Gastrocnemius medialis (tissue), 4 donors: ENCODE measurements around the gene MAOB. TPM values are rescaled to one million over a fixed set of nuclear protein-coding genes. Genes with fewer than 3 reads are reported as not detected.
A peak's percentile ranks its signal among the peaks of the same experiment; 100 is the strongest.

ENCODE experiments used
- ATAC-seq, 2 donors: fragments of 150-250 bp; one replicate each; pipeline ENCODE4 v1.9.1; 2016
- DNase-seq, 2 donors: peaks; one replicate each; pipeline ENCODE4 v3.0.0-alpha.2; 2019
- H3K27ac ChIP-seq, 4 donors: fragments of 200-600 bp; sonication (generic); 1 replicate in 1 of 4; 2 replicates in 3 of 4; pipeline ENCODE4 v1.5.1; 2016 to 2018; ENCODE audit warnings: mild to moderate bottlenecking in 2 of 4, moderate library complexity in 1 of 4
- H3K27me3 ChIP-seq, 3 donors: fragments of 200-600 bp; sonication (generic) in 2 of 3; 1 replicate in 1 of 3; 2 replicates in 2 of 3; pipeline versions ENCODE4 v1.5.1 to v1.6.0; 2016 to 2019; ENCODE audit warnings: mild to moderate bottlenecking in 1 of 3, moderate library complexity in 1 of 3
- H3K36me3 ChIP-seq, 2 donors: fragments of 200-600 bp; sonication (generic) in 1 of 2; one replicate each; pipeline ENCODE4 v1.5.1; 2017 to 2018
- H3K4me1 ChIP-seq, 2 donors: fragments of 200-600 bp; sonication (generic) in 1 of 2; one replicate each; pipeline ENCODE4 v1.5.1; 2016 to 2017; ENCODE audit warnings: mild to moderate bottlenecking in 2 of 2
- H3K4me3 ChIP-seq, 4 donors: fragments of 200-600 bp; sonication (generic) in 3 of 4; 1 replicate in 1 of 4; 2 replicates in 3 of 4; pipeline ENCODE4 v1.5.1; 2016 to 2019; ENCODE audit warnings: mild to moderate bottlenecking in 2 of 4
- H3K9me3 ChIP-seq, 3 donors: fragments of 200-600 bp; sonication (generic) in 2 of 3; 1 replicate in 1 of 3; 2 replicates in 2 of 3; pipeline ENCODE4 v1.5.1; 2016 to 2019
- CTCF ChIP-seq, 5 experiments: fragments of 450-650 bp in 3 of 5; fragments of 200-600 bp in 2 of 5; sonication (generic) in 2 of 5; IDR thresholded peaks in 4 of 5; conservative IDR thresholded peaks in 1 of 5; 1 replicate in 4 of 5; 2 replicates in 1 of 5; pipeline ENCODE4 v1.5.1; 2016 to 2019; ENCODE audit warnings: antibody characterized with exemption in 5 of 5, mild to moderate bottlenecking in 3 of 5, moderate library complexity in 3 of 5
- POLR2A ChIP-seq, 2 donors: fragments of 450-650 bp; IDR thresholded peaks; one replicate each; pipeline ENCODE4 v1.6.1; 2017; ENCODE audit warnings: antibody characterized with exemption in 2 of 2, mild to moderate bottlenecking in 2 of 2, moderate library complexity in 2 of 2
- in situ Hi-C, 4 donors: fragments of 200-750 bp; cut with MboI; loops; one replicate each; pipeline versions ENCODE4 v1.15.0 to v1.8.0; 2017; ENCODE audit warnings: low sequenced_read_pairs in 4 of 4
- intact Hi-C: fragments of 100-400 bp; cut with DNase I; formaldehyde crosslinking; loops from one replicate; pipeline ENCODE4 v1.15.1; 2023; ENCODE audit warnings: low total_unique reads
- total RNA-seq, 4 donors: library from RNA; depleted of rRNA; stranded (reverse); fragments of >200 nt; gene quantifications; one replicate each; pipeline versions ENCODE4 v1.1.0 to v1.2.3, GENCODE V29; 2016

The MAOB gene
- total RNA-seq, 4 donors from 2014 or later: 7.8 to 34.5 (median 29.3) TPM

GRCh38 chrX:43847352-43847751, 34.9 kb downstream of the MAOB start:
- no peak for TF ChIP-seq POLR2A (IDR thresholded peaks at IDR 0.05)
- TF ChIP-seq CTCF (IDR thresholded peaks at IDR 0.05 in 4 of 5, conservative IDR thresholded peaks at IDR 0.05 in 1 of 5): no peak
- DNase-seq (no peak), ATAC-seq (no peak)
- no peaks in the 10 kb centered on the region for H3K9me3 ChIP-seq
- H3K27ac ChIP-seq: peak overlapping the region in 1 of 4 donors; percentile 61
- H3K27me3 ChIP-seq: no peaks in the 10 kb centered on the region
- intact Hi-C loops: no loop called here
- peaks cover 0 to 3% of the 10 kb centered on the region in 2 donors for H3K4me1 ChIP-seq
- in situ Hi-C loops: no loop called here
- H3K36me3 ChIP-seq: no peaks in the 10 kb centered on the region
- no peak overlapping the region for H3K4me3 ChIP-seq

- DNase-seq (no peak), ATAC-seq (no peak)
- intact Hi-C loops (no loop called here), in situ Hi-C loops (no loop called here)
- H3K27me3 ChIP-seq: no peaks in the 10 kb centered on the region
- H3K4me3 ChIP-seq: no peak overlapping the region
- TF ChIP-seq CTCF (IDR thresholded peaks at IDR 0.05 in 4 of 5, conservative IDR thresholded peaks at IDR 0.05 in 1 of 5): no peak
- TF ChIP-seq POLR2A (IDR thresholded peaks at IDR 0.05): no peak
- peaks cover 0 to under 1% of the 10 kb centered on the region in 2 donors for H3K4me1 ChIP-seq
- no peaks in the 10 kb centered on the region for H3K36me3 ChIP-seq
- H3K27ac ChIP-seq: peak overlapping the region in 1 of 4 donors; percentile 61
- H3K9me3 ChIP-seq: no peaks in the 10 kb centered on the region
Observed at GRCh38 chrX:43846558-43846957, 35.7 kb downstream of the MAOB start.

- TF ChIP-seq POLR2A (IDR thresholded peaks at IDR 0.05): no peak
- TF ChIP-seq CTCF (IDR thresholded peaks at IDR 0.05 in 4 of 5, conservative IDR thresholded peaks at IDR 0.05 in 1 of 5): no peak
- peak overlapping the region in 1 of 4 donors; percentile 61 for H3K27ac ChIP-seq
- intact Hi-C loops: no loop called here
- no peaks in the 10 kb centered on the region for H3K9me3 ChIP-seq
- DNase-seq: no peak
- in situ Hi-C loops: no loop called here
- no peak for ATAC-seq
- H3K4me3 ChIP-seq: no peak overlapping the region
- peaks cover 0 to 4% (median 0%) of the 10 kb centered on the region in 3 donors for H3K27me3 ChIP-seq
- H3K36me3 ChIP-seq: no peaks in the 10 kb centered on the region
- no peaks in the 10 kb centered on the region for H3K4me1 ChIP-seq
Observed at GRCh38 chrX:43845776-43846175, 36.5 kb downstream of the MAOB start.

GRCh38 chrX:43840265-43840664, 42.0 kb downstream of the MAOB start:
- Histone ChIP-seq H3K4me1 (peaks cover 3 to 4% of the 10 kb centered on the region in 2 donors), H3K9me3 (no peaks in the 10 kb centered on the region), H3K36me3 (no peaks in the 10 kb centered on the region), H3K27me3 (peaks cover 0 to 4% (median 0%) of the 10 kb centered on the region in 3 donors), H3K27ac (peak overlapping the region in 3 of 4 donors; percentile 30 to 58 (median 48)), H3K4me3 (no peak overlapping the region)
- in situ Hi-C loops: no loop called here
- TF ChIP-seq POLR2A (IDR thresholded peaks at IDR 0.05) (no peak), CTCF (IDR thresholded peaks at IDR 0.05 in 4 of 5, conservative IDR thresholded peaks at IDR 0.05 in 1 of 5) (no peak)
- DNase-seq: no peak
- intact Hi-C loops: no loop called here
- ATAC-seq: no peak
